Measurements from ENCODE around the gene CDKN2AIP. TPM values are rescaled to one million over a fixed set of nuclear protein-coding genes. Genes with fewer than 3 reads are reported as not detected.

The CDKN2AIP gene, protein sequence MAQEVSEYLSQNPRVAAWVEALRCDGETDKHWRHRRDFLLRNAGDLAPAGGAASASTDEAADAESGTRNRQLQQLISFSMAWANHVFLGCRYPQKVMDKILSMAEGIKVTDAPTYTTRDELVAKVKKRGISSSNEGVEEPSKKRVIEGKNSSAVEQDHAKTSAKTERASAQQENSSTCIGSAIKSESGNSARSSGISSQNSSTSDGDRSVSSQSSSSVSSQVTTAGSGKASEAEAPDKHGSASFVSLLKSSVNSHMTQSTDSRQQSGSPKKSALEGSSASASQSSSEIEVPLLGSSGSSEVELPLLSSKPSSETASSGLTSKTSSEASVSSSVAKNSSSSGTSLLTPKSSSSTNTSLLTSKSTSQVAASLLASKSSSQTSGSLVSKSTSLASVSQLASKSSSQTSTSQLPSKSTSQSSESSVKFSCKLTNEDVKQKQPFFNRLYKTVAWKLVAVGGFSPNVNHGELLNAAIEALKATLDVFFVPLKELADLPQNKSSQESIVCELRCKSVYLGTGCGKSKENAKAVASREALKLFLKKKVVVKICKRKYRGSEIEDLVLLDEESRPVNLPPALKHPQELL
- total RNA-seq = 15.2 and 19.5 TPM in 2 replicates

DNA sequence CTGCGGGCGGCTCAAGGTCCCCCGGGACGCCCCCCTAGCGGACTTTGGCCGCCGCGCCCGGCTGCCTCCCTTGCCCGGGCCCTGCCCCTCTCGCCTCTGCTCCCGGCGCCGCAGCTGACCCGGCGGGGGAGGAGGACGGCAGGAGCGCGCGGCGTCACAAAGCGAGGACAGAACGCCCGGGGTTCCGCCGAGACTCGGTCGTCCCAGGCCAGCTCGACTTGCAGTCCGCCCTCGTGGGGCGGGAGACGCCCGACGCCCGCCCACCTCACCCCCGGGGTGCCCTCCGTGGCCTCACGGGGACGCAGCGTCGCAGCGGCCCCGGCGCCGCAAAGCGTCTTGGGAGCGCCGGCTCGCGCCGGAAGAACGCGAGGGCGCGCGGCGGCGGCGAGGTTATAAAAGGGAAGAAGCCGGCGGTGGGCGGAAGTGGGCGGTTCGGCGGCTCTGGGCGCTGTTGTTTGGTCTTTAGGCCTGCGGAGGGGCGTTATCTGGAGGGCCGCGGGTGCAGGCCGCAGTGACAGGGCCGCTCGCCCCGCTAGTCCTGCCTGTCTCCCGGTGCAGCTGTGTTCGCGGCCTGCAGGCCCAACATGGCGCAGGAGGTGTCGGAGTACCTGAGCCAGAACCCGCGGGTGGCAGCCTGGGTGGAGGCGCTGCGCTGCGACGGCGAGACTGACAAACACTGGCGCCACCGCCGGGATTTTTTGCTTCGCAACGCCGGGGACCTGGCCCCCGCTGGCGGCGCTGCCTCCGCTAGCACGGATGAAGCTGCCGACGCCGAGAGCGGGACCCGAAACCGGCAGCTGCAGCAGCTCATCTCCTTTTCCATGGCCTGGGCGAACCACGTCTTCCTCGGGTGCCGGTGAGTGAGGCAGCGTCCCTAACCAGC is at the start of gene CDKN2AIP:
CDKN2AIP (plus strand) TSS at position 423 of the 883 bp plus-strand sequence; CDS start at position 585, 162 bp downstream.
- DNase-seq (ENCODE audit: low read depth, low spot score) = peak; percentile 63

- DNase-seq (ENCODE audit: low read depth, low spot score) = no peak
Observed at GRCh38 chr4:183395395-183395794, 49.0 kb upstream of the CDKN2AIP start.

GRCh38 chr4:183396227-183396637 is 48.2 kb upstream of the CDKN2AIP start:
- no peak for DNase-seq (ENCODE audit: low read depth, low spot score)

DNA sequence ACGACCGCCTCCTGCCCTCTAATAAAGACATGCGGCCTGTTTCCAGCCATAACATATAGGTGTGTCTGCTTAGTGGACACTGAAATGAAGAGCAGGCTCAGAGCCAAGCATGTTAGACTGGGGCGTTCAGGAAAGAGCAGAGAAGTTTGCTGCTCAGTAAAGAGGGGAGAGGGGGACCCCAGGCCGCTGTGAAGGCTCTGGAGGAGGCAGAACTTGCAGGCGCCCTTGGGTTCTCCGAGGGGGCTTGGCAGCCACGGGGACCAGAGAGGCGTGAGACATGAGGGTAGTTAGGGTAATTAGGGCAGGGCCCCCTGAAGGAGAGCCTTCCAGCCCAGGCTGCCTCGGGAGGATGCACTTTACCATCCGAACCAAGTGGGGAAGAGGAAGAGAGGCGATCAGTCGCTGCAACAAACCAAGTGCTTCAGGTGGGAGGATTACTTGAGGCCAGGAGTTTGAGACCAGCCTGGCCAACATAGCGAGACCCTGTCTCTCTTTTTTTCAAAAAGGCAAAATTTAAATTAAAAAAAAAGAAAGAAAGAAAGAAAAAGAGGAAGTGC is 46.6 kb upstream of the CDKN2AIP start:
- no peak for DNase-seq (ENCODE audit: low read depth, low spot score)

DNA sequence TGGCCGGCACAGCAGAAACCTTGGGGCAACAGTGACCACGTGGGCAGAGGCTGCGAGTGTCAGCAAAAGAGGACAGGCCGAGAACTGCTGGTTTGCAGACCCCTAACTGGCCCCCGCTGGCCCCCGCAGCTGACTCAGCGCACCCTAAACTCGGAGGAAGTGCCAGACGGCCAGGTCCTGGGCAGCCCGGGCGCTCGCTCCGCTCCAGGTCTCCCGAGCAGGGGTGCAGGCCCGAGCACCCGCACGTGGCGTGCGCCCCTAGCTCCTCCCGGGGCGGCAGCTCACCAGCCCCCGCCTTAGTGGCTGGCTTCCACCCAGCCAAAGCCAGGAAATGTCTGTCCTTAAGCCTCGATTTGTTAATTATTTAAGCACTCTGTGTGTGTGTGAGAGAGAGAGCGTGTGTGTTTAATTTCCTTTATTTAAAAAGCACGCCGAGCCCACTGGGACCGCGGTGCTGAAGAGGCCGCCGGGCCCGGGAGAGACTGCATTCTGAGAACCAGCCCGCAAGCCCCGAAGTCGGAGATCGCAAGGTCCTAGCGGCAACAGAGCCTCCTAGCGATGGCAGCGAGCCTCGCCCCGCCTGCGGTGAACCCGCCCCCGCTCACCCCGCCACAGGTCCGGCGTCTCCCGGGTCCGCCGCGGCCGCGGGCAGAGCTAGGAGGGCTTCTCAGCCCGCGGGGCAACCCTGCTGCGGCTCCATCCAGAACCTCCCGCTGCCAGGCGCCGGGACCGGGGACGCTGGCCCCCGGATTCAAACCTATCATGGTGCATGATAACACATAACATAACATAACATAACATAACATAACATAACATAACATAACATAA is 45.9 kb upstream of the CDKN2AIP start:
- peak; percentile 33 for DNase-seq (ENCODE audit: low read depth, low spot score)

- DNase-seq (ENCODE audit: low read depth, low spot score) = no peak
Observed at GRCh38 chr4:183399126-183399522, 45.3 kb upstream of the CDKN2AIP start.

DNA sequence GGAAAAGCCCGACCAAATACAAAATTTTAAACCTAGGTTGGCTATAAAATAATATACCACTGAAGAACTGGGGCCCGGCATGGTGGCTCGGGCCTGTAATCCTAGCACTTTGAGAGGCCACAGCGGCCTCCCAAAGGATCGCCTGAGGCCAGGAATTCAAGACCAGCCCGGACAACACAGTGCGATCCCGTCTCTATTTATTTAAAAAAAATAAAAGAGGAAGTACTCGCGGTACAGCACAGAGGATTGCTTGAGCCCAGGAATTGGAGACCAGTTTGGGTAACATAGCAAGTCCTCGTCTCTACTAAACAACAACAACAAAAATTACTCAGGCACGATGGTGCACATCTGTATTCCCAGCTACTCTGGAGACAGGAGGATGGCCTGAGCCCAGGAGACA is 44.8 kb upstream of the CDKN2AIP start:
- DNase-seq (ENCODE audit: low read depth, low spot score) = no peak

GRCh38 chr4:183400035-183400434 is 44.4 kb upstream of the CDKN2AIP start:
- DNase-seq (ENCODE audit: low read depth, low spot score) = no peak

DNA sequence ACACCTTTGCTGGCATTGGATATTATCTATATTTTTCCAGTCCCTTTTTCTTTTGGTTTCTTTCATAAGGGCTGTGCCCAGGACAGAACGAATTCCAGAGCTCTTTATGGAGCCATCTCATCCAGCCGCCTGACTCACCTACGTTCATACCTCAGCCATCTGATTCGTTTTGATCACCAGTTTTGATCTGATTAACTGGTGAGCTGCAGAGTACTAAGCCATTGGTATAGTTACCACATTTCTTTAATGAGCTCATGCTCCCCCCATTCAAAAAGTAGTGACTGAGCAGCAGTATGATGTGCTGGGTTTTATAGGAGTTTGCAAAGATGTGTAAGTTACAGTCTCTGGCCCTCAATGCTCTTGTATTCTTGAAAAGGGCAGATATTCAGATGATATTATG is 43.0 kb upstream of the CDKN2AIP start:
- no peak for DNase-seq (ENCODE audit: low read depth, low spot score)

- DNase-seq (ENCODE audit: low read depth, low spot score) = no peak
Observed at GRCh38 chr4:183402771-183403170, 41.7 kb upstream of the CDKN2AIP start.

DNA sequence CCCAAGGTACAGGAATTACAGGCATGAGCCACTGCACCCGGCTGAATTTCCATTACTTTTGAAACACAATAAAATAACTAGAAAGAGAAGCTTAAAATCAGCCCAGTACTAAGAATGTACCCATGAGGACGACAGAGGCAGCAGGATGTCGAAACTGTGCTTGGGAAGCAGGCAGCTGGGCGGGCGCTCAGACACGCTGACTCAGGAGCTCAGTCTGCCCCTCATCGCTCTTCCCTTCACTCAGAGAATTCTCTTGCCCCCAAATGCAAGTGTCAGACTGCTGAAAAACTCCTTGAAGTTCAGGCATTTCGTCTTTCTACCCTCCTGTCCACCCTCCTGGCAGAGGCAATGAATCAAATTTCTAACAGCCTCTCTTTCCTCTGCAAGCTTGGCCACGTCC is 41.0 kb upstream of the CDKN2AIP start:
- no peak for DNase-seq (ENCODE audit: low read depth, low spot score)

- DNase-seq (ENCODE audit: low read depth, low spot score) = no peak
Observed at GRCh38 chr4:183403961-183404360, 40.5 kb upstream of the CDKN2AIP start.

DNA sequence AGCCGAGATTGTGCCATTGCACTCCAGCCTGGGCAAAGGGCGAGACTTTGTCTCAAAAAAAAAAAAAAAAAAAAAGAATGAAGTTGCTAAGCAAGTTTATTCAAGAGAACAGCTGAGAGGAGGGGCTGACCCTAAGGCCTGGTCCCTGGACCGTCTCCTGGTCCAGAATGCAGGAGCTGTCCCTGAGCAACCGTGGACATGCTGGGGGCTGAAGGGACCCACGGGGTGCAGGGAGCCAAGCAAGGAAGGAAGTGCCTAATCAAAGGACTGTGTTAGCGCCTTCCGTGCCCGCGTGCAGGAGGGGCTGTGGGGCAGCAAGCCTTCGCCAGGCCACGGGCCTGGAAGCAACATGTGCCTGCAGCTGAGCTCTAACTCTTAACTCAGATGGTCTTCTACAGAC is 39.1 kb upstream of the CDKN2AIP start:
- no peak for DNase-seq (ENCODE audit: low read depth, low spot score)

DNA sequence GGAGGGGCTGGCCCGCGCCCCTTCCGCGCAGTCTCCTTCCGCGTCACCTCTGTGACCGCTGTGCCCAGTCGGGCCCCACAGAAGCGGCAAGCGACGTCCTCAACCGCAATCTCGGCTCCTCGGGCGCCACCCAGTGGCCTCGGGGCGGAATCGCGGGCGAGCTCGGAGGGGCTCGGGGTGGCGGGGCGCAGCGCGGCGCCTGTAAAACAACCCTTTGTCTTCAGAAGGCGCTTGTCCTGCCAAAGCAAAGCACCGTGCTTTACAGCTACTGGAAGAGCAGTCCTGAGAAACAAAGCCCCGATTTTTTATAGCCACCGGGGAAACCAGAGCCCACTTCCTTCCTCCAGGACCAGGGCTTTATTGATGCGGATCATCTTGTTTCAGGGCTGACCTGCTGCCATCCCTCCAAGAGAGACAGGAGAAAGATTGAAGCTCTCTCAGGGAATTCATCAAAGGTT is 37.3 kb upstream of the CDKN2AIP start:
- no peak for DNase-seq (ENCODE audit: low read depth, low spot score)

DNA sequence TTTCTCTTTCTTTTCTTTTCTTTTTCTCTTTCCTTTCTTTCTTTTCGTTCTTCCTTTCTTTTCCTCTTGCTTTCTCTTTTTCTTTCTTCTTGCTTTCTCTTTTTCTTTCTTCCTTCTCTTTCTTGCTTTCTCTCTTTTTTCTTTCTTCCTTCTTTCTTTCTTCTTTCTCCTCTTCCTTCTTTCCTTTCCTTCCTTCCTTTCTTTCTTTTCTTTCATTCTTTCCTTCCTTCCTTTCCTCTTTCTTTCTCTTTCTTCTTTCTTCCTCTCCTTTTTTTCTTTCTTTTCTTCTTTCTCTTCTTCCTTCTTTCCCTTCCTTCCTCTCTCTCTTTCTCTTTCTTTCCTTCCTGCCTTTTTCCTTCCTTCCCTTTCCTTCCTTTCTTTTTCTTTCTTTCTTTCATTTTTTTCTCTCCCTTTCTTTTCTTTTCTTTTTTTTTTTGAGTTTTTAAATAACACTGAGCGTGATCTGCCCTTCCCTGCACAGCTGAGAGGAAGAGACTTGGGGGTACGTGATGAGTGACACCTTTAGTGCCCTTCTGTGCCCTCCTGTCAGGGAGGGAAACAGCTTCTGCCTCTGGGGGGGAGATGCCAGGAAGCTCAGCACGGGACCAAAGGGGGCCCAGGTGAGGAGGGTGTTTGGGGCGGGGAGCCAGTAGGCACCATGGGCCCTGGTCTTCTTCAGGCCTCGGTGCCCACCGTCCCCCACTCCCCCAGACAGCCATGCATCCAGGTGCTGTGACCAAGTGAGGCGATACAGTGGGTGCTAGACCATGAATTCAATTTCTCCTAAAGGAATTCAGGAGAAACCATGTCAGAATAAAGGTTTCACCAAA is 36.6 kb upstream of the CDKN2AIP start:
- no peak for DNase-seq (ENCODE audit: low read depth, low spot score)

GRCh38 chr4:183408796-183409195 is 35.6 kb upstream of the CDKN2AIP start:
- DNase-seq (ENCODE audit: low read depth, low spot score) = no peak

DNA sequence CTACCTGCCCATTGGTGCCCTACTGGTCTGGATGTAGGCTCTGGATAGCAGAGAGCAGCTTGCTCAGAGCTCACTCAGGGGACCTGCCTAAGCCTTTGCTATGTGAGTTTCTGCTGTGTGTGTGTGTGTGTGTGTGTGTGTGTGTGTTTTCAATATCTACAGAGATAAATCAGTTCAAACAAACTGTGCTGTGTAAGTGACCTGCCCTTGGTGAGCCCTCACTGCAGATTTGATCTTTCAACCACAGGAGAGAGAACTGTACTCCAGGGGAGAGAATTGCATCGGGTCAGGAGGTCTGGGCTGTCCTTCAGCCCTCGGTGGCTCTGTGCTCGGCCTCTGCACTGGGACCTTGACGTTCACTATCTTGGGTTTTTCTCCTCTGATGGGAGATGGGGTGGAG is 35.0 kb upstream of the CDKN2AIP start:
- no peak for DNase-seq (ENCODE audit: low read depth, low spot score)

DNA sequence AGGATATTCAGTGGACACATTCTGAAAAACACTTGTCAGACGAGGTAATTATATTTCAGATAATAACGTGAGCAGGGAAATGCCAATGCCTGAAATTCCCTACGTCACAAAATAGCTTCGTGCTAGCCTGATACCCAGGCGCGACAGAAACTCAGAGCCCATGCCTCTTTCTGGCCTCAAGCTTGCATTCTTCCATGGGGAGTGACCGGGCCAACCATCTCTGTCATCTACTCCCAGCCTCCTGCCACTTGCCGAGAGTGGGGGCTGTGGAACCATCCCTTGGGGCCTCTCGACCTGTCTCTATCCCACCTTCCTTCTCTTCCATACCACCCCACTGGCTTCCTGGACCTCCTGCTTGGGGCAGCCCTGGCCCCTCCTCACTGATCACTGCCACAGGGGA is 34.5 kb upstream of the CDKN2AIP start:
- no peak for DNase-seq (ENCODE audit: low read depth, low spot score)

DNA sequence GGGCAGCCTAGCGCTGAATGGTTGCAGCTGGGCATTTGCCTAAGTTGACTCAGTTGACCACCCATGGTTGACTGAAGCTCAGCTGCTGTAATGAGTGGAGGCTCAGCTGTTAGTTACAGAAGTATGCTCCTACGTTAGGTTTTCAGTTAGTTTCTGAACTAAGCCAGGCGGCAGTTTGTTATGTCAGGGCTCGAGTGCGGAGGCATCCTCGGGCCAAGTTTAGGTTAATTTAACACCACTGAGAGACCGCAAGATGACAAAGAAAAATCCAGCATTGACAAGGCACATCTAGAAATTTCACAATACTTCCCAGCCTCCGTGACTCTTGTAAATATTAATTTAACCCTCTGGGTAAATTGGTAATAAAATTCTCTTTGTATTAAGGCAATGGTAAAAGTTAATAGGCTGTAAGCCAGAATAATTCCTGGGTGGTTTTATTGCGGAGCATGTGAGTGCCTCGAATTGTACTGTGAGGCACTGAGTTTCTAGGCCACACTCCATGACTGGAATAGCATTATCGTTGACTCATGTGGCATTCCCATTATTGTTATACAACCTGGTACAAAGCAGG is 33.1 kb upstream of the CDKN2AIP start:
- DNase-seq (ENCODE audit: low read depth, low spot score) = no peak

- no peak for DNase-seq (ENCODE audit: low read depth, low spot score)
Observed at GRCh38 chr4:183412821-183413220, 31.6 kb upstream of the CDKN2AIP start.
